K562 (cell line): ENCODE results near the gene ENO2. TPM values are rescaled to one million over a fixed set of nuclear protein-coding genes. Genes with fewer than 3 reads are reported as not detected.

ENCODE experiments used
- CHD4 ChIP-seq: fragments of 200-600 bp; sonication (generic); IDR thresholded peaks from 3 replicates; pipeline ENCODE4 v1.6.1; 2012; ENCODE audit warnings: low read depth, mild to moderate bottlenecking, mixed read lengths, low read length, inconsistent platforms; ENCODE audit not compliant: insufficient read depth, insufficient replicate concordance, poor library complexity, severe bottlenecking
- CREB3 ChIP-seq: fragments of 450-650 bp; conservative IDR thresholded peaks from 2 replicates; pipeline ENCODE4 v1.6.1; 2016; ENCODE audit warnings: missing genetic modification characterization, low read depth, mild to moderate bottlenecking, missing compliant biosample characterization, moderate library complexity
- CTBP1 ChIP-seq: fragments of 450-650 bp; IDR thresholded peaks from 2 replicates; pipeline ENCODE4 v1.6.1; 2016; ENCODE audit warnings: borderline replicate concordance
- DEAF1 ChIP-seq: fragments of 450-650 bp; formaldehyde crosslinking; IDR thresholded peaks from 2 replicates; pipeline ENCODE4 v1.4.0; 2020; ENCODE audit warnings: mild to moderate bottlenecking, moderate library complexity
- ELK1 ChIP-seq: sonication (generic); formaldehyde crosslinking; IDR thresholded peaks from 2 replicates; pipeline ENCODE4 v1.8.1; 2022; ENCODE audit warnings: missing genetic modification reagents
- MAFK ChIP-seq: IDR thresholded peaks from 2 replicates; pipeline ENCODE4 v1.6.1; 2011; ENCODE audit warnings: low read length, improper control_type of control experiment
- MTF1 ChIP-seq: fragments of 250-450 bp; sonication (Bioruptor Pico); IDR thresholded peaks from 2 replicates; pipeline ENCODE4 v1.9.0; 2021; ENCODE audit warnings: moderate library complexity, mild to moderate bottlenecking, inconsistent platforms, borderline replicate concordance
- RNF2 ChIP-seq: sonication (generic); IDR thresholded peaks from 2 replicates; pipeline ENCODE4 v1.6.1; 2016
- SAFB2 ChIP-seq: fragments of 200-400 bp; formaldehyde crosslinking; IDR thresholded peaks from 2 replicates; pipeline ENCODE4 v1.6.1; 2018; ENCODE audit warnings: borderline replicate concordance, low read length, low read depth, moderate library complexity; ENCODE audit not compliant: severe bottlenecking
- SMAD4 ChIP-seq: fragments of 250-450 bp; sonication (Bioruptor Pico); conservative IDR thresholded peaks from 2 replicates; pipeline ENCODE4 v1.8.0; 2021; ENCODE audit warnings: inconsistent platforms, mild to moderate bottlenecking, moderate library complexity
- SMC3 ChIP-seq: conservative IDR thresholded peaks from 2 replicates; pipeline ENCODE4 v1.6.1; 2011; ENCODE audit warnings: low read depth, low read length, improper control_type of control experiment; ENCODE audit not compliant: insufficient read depth
- TAF9B ChIP-seq: fragments of 450-650 bp; IDR thresholded peaks from 2 replicates; pipeline ENCODE4 v1.6.1; 2018; ENCODE audit warnings: mild to moderate bottlenecking; ENCODE audit not compliant: partially characterized antibody
- TFAM ChIP-seq: fragments of 250-450 bp; sonication (Bioruptor Pico); conservative IDR thresholded peaks from 2 replicates; pipeline ENCODE4 v1.5.0; 2021; ENCODE audit warnings: mild to moderate bottlenecking, moderate library complexity
- USF1 ChIP-seq: sonication (generic); formaldehyde crosslinking; IDR thresholded peaks from 2 replicates; pipeline ENCODE4 v1.9.0; 2022; ENCODE audit warnings: mild to moderate bottlenecking, missing genetic modification reagents
- ZNF124 ChIP-seq: sonication (generic); formaldehyde crosslinking; IDR thresholded peaks from 2 replicates; pipeline ENCODE4 v1.8.1; 2022; ENCODE audit warnings: missing genetic modification reagents
- ZNF143 ChIP-seq: sonication (generic); formaldehyde crosslinking; IDR thresholded peaks from 2 replicates; pipeline ENCODE4 v1.9.0; 2022; ENCODE audit warnings: mild to moderate bottlenecking, missing genetic modification reagents
- ZNF699 ChIP-seq: fragments of 250-450 bp; sonication (Bioruptor Pico); IDR thresholded peaks from 2 replicates; pipeline ENCODE4 v1.8.0; 2021; ENCODE audit warnings: mild to moderate bottlenecking, moderate library complexity; ENCODE audit not compliant: insufficient replicate concordance
- polyA plus RNA-seq, 8 experiments: library from polyadenylated mRNA; depleted of rRNA in 4 of 8; stranded (reverse) in 5 of 8; unstranded in 3 of 8; fragments of >200 nt; fragmentation: Nextera tagmentation in 2 of 8; fragmentation: Illumina TruSeq in 1 of 8; extraction: Ambion mirVana in 2 of 8; extraction: Trizol in 1 of 8; gene quantifications; 2 replicates each; pipeline versions ENCODE4 v1.2.1 to v1.2.3, GENCODE V29; 2011 to 2014; ENCODE audit warnings: inconsistent platforms in 1 of 8, missing spikeins in 1 of 8
- total RNA-seq, 7 experiments: library from RNA; depleted of rRNA in 6 of 7; stranded (reverse); fragments of >200 nt in 6 of 7; fragmentation: Illumina TruSeq in 2 of 7; extraction: Trizol in 2 of 7; gene quantifications; 2 replicates each; pipeline versions ENCODE4 v1.2.1 to v1.2.3, GENCODE V29; 2011 to 2021; ENCODE audit warnings: low replicate concordance in 1 of 7
- TF ChIP-seq, protein P1 (sequence below): sonication (generic); formaldehyde crosslinking; IDR thresholded peaks from 2 replicates; pipeline ENCODE4 v1.8.1; 2023; ENCODE audit warnings: mild to moderate bottlenecking, missing genetic modification reagents, moderate library complexity
- TF ChIP-seq, protein P2 (sequence below): fragments of 250-450 bp; sonication (Bioruptor Pico); IDR thresholded peaks from 2 replicates; pipeline ENCODE4 v1.6.1; 2021; ENCODE audit warnings: mild to moderate bottlenecking
- TF ChIP-seq, protein P3 (sequence below): fragments of 250-450 bp; sonication (Bioruptor Pico); IDR thresholded peaks from 2 replicates; pipeline ENCODE4 v1.5.0; 2021

The ENO2 gene
- total and polyA plus RNA-seq, 9 of the 15 experiments (the other 6 are each of a cell fraction or from before 2014, with no cell fraction given), result 10.9 to 43.3 (median 21.0) TPM

GRCh38 chr12:6965026-6965661 lies 50.8 kb downstream of the ENO2 start (continued):
- TF ChIP-seq SAFB2 (no peak), ELK1 (CRISPR knock-in tag) (no peak), ZNF699 (CRISPR knock-in tag) (no peak), TAF9B (no peak), ZNF124 (CRISPR knock-in tag) (no peak), TFAM (CRISPR knock-in tag) (no peak), DEAF1 (peak; percentile 46), MAFK (no peak), MTF1 (CRISPR knock-in tag) (no peak), CREB3 (no peak), CTBP1 (no peak), CHD4 (no peak), RNF2 (0 out of 2 replicates have a peak, but pooled peaks have one; percentile 2), USF1 (CRISPR knock-in tag) (peak; percentile 70), SMC3 (peak; percentile 71), SMAD4 (CRISPR knock-in tag) (0 out of 2 replicates have a peak, but pooled peaks have one; percentile 49), ZNF143 (no peak)
- TF ChIP-seq, protein P1, sequence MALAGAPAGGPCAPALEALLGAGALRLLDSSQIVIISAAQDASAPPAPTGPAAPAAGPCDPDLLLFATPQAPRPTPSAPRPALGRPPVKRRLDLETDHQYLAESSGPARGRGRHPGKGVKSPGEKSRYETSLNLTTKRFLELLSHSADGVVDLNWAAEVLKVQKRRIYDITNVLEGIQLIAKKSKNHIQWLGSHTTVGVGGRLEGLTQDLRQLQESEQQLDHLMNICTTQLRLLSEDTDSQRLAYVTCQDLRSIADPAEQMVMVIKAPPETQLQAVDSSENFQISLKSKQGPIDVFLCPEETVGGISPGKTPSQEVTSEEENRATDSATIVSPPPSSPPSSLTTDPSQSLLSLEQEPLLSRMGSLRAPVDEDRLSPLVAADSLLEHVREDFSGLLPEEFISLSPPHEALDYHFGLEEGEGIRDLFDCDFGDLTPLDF (CRISPR knock-in tag), result no peak
- TF ChIP-seq, protein P2, sequence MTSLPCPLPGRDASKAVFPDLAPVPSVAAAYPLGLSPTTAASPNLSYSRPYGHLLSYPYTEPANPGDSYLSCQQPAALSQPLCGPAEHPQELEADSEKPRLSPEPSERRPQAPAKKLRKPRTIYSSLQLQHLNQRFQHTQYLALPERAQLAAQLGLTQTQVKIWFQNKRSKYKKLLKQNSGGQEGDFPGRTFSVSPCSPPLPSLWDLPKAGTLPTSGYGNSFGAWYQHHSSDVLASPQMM (CRISPR knock-in tag), result no peak
- TF ChIP-seq, protein P3, sequence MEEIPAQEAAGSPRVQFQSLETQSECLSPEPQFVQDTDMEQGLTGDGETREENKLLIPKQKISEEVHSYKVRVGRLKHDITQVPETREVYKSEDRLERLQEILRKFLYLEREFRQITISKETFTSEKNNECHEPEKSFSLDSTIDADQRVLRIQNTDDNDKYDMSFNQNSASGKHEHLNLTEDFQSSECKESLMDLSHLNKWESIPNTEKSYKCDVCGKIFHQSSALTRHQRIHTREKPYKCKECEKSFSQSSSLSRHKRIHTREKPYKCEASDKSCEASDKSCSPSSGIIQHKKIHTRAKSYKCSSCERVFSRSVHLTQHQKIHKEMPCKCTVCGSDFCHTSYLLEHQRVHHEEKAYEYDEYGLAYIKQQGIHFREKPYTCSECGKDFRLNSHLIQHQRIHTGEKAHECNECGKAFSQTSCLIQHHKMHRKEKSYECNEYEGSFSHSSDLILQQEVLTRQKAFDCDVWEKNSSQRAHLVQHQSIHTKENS (CRISPR knock-in tag), result no peak
